LNCaP clone FGC (cell line): ENCODE data around the gene ATP2B1.

Experiments
- DNase-seq: peaks from one replicate; pipeline ENCODE4 v3.0.0-alpha.2; 2011; ENCODE audit warnings: low read depth
- H3K4me3 ChIP-seq: 2 replicates; pipeline ENCODE4 v1.5.1; 2011; ENCODE audit warnings: mild to moderate bottlenecking, low read depth, low read length, control low read depth
- TF ChIP-seq, protein P1 (sequence below): IDR thresholded peaks from 2 replicates; pipeline ENCODE4 v1.5.1; 2012; ENCODE audit warnings: mild to moderate bottlenecking; ENCODE audit not compliant: control insufficient read depth, insufficient read depth; ENCODE audit errors: extremely low read depth

Gene ATP2B1

DNA sequence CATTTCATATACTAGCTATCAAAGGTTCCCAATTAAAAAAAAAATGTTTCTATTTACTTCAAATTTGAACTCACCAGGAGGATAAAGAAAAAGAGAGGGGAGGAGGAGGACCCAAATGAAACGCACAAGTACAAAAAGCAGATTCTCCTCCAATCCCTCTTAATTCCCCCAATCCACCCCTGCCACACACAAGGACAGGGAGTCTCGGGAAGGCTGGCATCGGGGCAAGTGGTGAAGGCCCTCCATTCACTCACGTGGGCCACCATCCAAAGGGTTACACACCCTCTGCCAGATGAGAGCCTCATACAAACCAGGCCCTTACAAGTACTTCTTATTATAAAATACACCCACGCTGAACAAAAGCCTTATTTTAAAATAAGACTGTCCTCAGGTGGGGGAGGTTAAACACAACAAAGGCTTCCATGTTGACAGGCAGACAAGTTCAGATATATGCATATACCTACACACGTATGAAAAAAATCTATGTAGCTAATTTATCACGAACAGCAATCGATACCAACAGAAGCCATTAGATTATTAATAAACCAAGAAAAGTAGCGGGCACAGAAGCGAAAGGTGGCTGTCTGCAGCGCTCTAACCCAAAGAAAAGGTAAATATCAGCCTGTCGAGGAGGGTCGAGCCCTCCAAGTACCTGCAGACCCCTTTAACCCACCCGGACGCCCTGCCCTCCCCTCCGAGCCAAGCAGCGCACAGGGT lies 1.5 kb downstream of the ATP2B1 start:
- TF ChIP-seq, protein P1, sequence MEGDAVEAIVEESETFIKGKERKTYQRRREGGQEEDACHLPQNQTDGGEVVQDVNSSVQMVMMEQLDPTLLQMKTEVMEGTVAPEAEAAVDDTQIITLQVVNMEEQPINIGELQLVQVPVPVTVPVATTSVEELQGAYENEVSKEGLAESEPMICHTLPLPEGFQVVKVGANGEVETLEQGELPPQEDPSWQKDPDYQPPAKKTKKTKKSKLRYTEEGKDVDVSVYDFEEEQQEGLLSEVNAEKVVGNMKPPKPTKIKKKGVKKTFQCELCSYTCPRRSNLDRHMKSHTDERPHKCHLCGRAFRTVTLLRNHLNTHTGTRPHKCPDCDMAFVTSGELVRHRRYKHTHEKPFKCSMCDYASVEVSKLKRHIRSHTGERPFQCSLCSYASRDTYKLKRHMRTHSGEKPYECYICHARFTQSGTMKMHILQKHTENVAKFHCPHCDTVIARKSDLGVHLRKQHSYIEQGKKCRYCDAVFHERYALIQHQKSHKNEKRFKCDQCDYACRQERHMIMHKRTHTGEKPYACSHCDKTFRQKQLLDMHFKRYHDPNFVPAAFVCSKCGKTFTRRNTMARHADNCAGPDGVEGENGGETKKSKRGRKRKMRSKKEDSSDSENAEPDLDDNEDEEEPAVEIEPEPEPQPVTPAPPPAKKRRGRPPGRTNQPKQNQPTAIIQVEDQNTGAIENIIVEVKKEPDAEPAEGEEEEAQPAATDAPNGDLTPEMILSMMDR, result no peak
- DNase-seq, result no peak
- H3K4me3 ChIP-seq, result peak overlapping the region; percentile 60

DNA sequence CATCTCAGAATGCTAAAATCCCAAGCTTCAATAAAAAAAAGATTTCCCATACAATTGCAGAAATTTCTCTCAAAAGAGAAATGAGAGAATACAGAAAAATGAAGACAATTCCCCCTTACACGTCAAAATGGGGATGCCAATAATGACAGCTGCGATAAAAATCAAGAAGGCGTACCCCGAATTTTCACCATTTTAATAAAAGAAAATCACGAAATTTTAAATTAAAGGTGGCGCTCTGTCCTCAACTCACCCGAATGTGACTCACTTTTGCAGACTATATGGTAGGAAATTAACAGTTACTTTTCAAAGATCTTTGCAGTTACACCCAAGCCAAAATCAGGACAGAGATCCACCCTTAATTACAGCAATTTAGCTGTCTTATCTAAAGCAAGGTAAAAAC lies 2.1 kb downstream of the ATP2B1 start:
- H3K4me3 ChIP-seq, result no peak overlapping the region
- no peak for DNase-seq
- TF ChIP-seq, protein P1, result no peak

DNA sequence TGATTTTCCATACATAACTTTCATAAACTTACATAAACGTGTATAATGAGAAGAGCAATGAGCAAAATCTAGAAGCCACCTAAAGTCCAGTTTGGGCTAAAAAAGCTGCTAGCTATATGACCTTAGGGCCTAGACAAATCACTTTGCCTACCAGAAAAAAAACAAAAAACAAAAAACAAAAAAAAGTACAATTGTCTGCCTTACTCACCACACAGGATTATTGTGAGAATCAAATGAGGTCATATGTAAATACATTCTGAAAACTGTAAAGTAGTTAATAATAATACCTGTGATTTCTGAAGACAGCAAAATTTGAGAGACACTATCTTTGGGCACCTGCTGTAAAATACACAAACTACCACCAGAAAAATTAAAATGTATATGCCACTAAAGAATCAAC lies 4.2 kb downstream of the ATP2B1 start:
- TF ChIP-seq, protein P1, result no peak
- H3K4me3 ChIP-seq, result no peak overlapping the region
- DNase-seq, result no peak

DNA sequence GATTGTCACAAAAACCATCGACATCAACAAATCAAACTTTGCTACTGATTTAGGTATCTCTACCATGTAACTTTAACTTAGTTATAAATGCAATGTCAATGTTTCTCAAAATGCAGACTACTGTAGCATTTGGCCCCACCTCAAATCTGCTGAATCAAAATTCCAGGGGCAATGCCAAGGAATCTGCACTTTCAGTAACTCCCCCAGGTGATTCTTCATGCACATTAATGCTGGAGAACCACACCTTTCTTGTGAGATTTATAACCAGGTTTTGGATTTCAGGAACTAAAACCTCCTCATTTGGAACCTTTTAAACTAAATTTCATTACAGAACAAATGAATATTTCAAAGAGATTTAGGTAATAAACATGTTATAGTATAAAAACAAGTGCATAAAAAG lies 4.9 kb downstream of the ATP2B1 start:
- TF ChIP-seq, protein P1, result no peak
- DNase-seq, result no peak

DNA sequence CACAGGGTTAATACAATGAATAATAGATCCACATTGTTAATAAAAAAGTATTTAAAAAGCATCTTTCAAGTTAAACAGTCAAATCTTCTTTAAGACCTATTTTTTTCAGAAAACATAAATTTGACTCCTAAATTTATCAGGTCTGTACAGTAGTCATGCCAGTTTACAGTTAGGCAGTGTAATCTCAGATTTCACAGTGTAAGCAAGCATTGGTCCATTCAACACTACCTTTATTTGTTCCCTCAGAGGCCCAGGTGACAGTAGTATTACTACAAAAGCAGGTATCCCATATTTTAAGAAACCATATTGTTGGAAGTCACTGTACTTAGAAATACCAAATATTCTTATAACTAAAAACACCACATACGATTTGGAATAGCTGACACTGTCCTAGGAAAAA lies 6.1 kb downstream of the ATP2B1 start:
- TF ChIP-seq, protein P1, result no peak
- H3K4me3 ChIP-seq, result no peak overlapping the region
- no peak for DNase-seq

More for the DNA sequence above, 4.9 kb downstream of the ATP2B1 start:
- no peak overlapping the region for H3K4me3 ChIP-seq

DNA sequence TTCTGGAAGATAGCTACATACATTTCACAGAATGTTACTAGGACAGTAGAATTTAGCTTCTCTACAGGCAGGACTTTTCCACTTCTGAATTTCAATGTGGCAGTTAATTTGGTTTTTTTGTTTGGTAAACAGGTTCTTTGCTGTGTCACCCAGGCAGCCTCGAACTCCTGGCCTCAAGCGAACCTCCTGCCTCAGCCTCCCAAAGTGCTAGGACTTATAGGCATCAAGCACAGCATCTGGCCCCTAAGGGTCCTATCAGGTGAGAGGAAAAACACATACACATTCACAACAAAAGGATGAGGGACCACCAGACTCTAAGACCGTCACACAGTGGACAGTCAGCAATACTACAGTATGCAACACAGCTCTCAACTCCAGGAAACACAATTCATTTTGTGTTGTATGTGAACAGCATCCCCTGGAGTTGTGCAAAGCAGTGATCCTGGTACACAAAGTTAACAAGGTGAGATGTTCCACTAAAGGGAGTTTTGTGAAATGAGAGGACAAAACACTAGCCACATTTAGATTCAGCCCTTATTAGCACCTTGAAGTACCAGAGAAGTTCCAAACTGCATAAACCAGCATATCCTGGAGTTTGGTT lies 6.9 kb downstream of the ATP2B1 start:
- DNase-seq, result no peak
- no peak overlapping the region for H3K4me3 ChIP-seq
- TF ChIP-seq, protein P1, result no peak

DNA sequence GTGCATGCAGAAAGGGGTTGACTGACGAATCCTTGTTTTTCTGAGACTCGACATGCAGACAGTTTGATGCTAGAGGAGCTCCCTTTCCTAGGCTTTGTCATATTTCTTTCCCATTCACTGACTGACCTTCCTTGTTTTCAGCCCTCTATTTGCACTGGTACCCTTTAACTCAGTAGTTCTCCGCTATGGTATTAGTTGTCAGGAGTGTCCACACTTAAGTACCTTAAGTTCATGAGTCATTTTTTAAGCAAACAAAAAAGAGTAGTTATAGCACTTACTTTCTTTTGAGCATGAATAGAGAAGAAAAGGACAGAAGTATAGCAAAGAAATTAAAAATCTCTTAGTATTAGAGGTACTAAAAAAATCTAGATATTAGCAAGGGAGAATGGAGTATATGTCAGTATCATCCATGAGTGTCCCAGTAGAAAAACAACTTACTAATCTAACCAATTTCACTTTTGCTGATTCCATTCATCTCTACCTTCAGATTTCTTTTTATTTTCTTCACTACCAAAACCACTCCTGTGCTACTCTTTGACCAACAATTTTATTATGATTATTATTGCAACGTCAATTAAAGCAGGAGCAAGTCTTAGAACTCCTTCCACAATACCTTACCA lies 8.3 kb downstream of the ATP2B1 start:
- TF ChIP-seq, protein P1, result no peak
- no peak for DNase-seq
- H3K4me3 ChIP-seq, result no peak overlapping the region
